Measurements from ENCODE around the gene SMYD2. TPM values are rescaled to one million over a fixed set of nuclear protein-coding genes. Genes with fewer than 3 reads are reported as not detected.

SMYD2 gene
- polyA plus RNA-seq, 3 donors = 14.2 to 28.4 (median 23.6) TPM

GRCh38 chr1:214248311-214249085, 32.5 kb upstream of the SMYD2 start:
- Mint-ChIP-seq H3K4me1 (no peaks in the 10 kb centered on the region), H3K4me3 (no peak overlapping the region), H3K27ac (no peak overlapping the region), H3K36me3 (no peaks in the 10 kb centered on the region), H3K27me3 (ENCODE audit: low read depth in 3 of 3) (peaks cover 3 to 6% (median 4%) of the 10 kb centered on the region in 3 donors), H3K9me3 (no peaks in the 10 kb centered on the region)
- no peaks in the 10 kb centered on the region for H3K9me3 ChIP-seq (replicated peaks in 1 of 2; ENCODE audit: control insufficient read depth in 1 of 2, insufficient read depth in 1 of 2, low read length in 2 of 2)
- no peak overlapping the region for H2AFZ ChIP-seq (ENCODE audit: insufficient read depth, low read depth, low read length, poor library complexity, severe bottlenecking)
- no peaks in the 10 kb centered on the region for H4K20me1 ChIP-seq (ENCODE audit: insufficient read depth, low read length)
- no peak overlapping the region for H3K4me2 ChIP-seq (replicated peaks; ENCODE audit: extremely low read depth, low read length, poor library complexity, severe bottlenecking)
- H3K27ac ChIP-seq (ENCODE audit: low read depth in 1 of 2, low read length in 2 of 2) = no peak overlapping the region
- no peak overlapping the region for H3K4me3 ChIP-seq (replicated peaks in 1 of 3; ENCODE audit: low read depth in 2 of 3, low read length in 3 of 3)
- no peaks in the 10 kb centered on the region for H3K27me3 ChIP-seq (ENCODE audit: control insufficient read depth in 2 of 2, insufficient read depth in 2 of 2, low read length in 2 of 2)
- H3K4me1 ChIP-seq (ENCODE audit: control insufficient read depth in 1 of 2, insufficient read depth in 2 of 2, low read length in 2 of 2) = no peaks in the 10 kb centered on the region
- 100% methylated on average over 2 of the region's 7 CpGs for WGBS (ENCODE audit: insufficient coverage)
- no peak overlapping the region for H3K9ac ChIP-seq (ENCODE audit: insufficient read depth, low read length, poor library complexity, severe bottlenecking)
- no peaks in the 10 kb centered on the region for H3K36me3 ChIP-seq (replicated peaks in 1 of 2; ENCODE audit: control insufficient read depth in 1 of 2, insufficient read depth in 2 of 2, low read length in 2 of 2)
- TF ChIP-seq CTCF (IDR thresholded peaks at IDR 0.05) = no peak
- no peaks in the 10 kb centered on the region for H3K79me2 ChIP-seq (ENCODE audit: insufficient read depth, low read length)
- no peak for DNase-seq
- intact Hi-C loops (cut with micrococcal nuclease) = no loop called here

GRCh38 chr1:214249651-214250050, 31.3 kb upstream of the SMYD2 start:
- Mint-ChIP-seq H3K4me3 (no peak overlapping the region), H3K27me3 (ENCODE audit: low read depth in 3 of 3) (peaks cover 4 to 6% (median 5%) of the 10 kb centered on the region in 3 donors), H3K36me3 (no peaks in the 10 kb centered on the region), H3K4me1 (no peaks in the 10 kb centered on the region), H3K9me3 (no peaks in the 10 kb centered on the region), H3K27ac (no peak overlapping the region)
- H2AFZ ChIP-seq (ENCODE audit: insufficient read depth, low read depth, low read length, poor library complexity, severe bottlenecking) = no peak overlapping the region
- DNase-seq = no peak
- no peak for TF ChIP-seq CTCF (IDR thresholded peaks at IDR 0.05)
- H4K20me1 ChIP-seq (ENCODE audit: insufficient read depth, low read length) = no peaks in the 10 kb centered on the region
- no peak overlapping the region for H3K4me2 ChIP-seq (replicated peaks; ENCODE audit: extremely low read depth, low read length, poor library complexity, severe bottlenecking)
- no peaks in the 10 kb centered on the region for H3K79me2 ChIP-seq (ENCODE audit: insufficient read depth, low read length)
- H3K27ac ChIP-seq (ENCODE audit: low read depth in 1 of 2, low read length in 2 of 2) = no peak overlapping the region
- no peak overlapping the region for H3K9ac ChIP-seq (ENCODE audit: insufficient read depth, low read length, poor library complexity, severe bottlenecking)
- no peaks in the 10 kb centered on the region for H3K4me1 ChIP-seq (ENCODE audit: control insufficient read depth in 1 of 2, insufficient read depth in 2 of 2, low read length in 2 of 2)
- no peaks in the 10 kb centered on the region for H3K9me3 ChIP-seq (replicated peaks in 1 of 2; ENCODE audit: control insufficient read depth in 1 of 2, insufficient read depth in 1 of 2, low read length in 2 of 2)
- H3K36me3 ChIP-seq (replicated peaks in 1 of 2; ENCODE audit: control insufficient read depth in 1 of 2, insufficient read depth in 2 of 2, low read length in 2 of 2) = no peaks in the 10 kb centered on the region
- H3K4me3 ChIP-seq (replicated peaks in 1 of 3; ENCODE audit: low read depth in 2 of 3, low read length in 3 of 3) = no peak overlapping the region
- WGBS (ENCODE audit: insufficient coverage) = 98% methylated on average over 11 of the region's 14 CpGs
- peaks cover 0 to 2% of the 10 kb centered on the region in 2 donors for H3K27me3 ChIP-seq (ENCODE audit: control insufficient read depth in 2 of 2, insufficient read depth in 2 of 2, low read length in 2 of 2)
- intact Hi-C loops (cut with micrococcal nuclease) = no loop called here

Data from CD14-positive monocyte (primary cell).